Neural cell (in vitro differentiated cells): Measurements from ENCODE around the gene AFAP1L1. TPM values are rescaled to one million over a fixed set of nuclear protein-coding genes. Genes with fewer than 3 reads are reported as not detected.

Experiments
- H2AFZ ChIP-seq: fragments of 200-600, 300-800 bp; sonication (generic), shearing (Covaris generic); 2 replicates; pipeline ENCODE4 v1.6.0; 2014; ENCODE audit warnings: low read depth, mild to moderate bottlenecking, antibody characterized with exemption, low read length, moderate library complexity
- H3F3A ChIP-seq: fragments of 200-600 bp; shearing (Covaris generic); 2 replicates; pipeline ENCODE4 v1.6.1; 2016; ENCODE audit warnings: mild to moderate bottlenecking, moderate library complexity, mixed read lengths, antibody characterized with exemption, low read length; ENCODE audit not compliant: insufficient read depth, poor library complexity, severe bottlenecking
- H3K27ac ChIP-seq: fragments of 200-600, 300-800 bp; sonication (generic), shearing (Covaris generic); 2 replicates; pipeline ENCODE4 v1.5.1; 2014; ENCODE audit warnings: mild to moderate bottlenecking, low read length, moderate library complexity
- H3K27me3 ChIP-seq: fragments of 300-800, 200-600 bp; sonication (generic), shearing (Covaris generic); 2 replicates; pipeline ENCODE4 v1.6.0; 2014; ENCODE audit warnings: mild to moderate bottlenecking, low read depth, low read length, moderate library complexity; ENCODE audit not compliant: insufficient read depth
- H3K36me3 ChIP-seq: fragments of 300-800, 200-600 bp; sonication (generic), shearing (Covaris generic); 2 replicates; pipeline ENCODE4 v1.5.1; 2014; ENCODE audit warnings: mild to moderate bottlenecking, antibody characterized with exemption, low read length, moderate library complexity; ENCODE audit not compliant: insufficient read depth
- H3K4me2 ChIP-seq: fragments of 300-800, 200-600 bp; sonication (generic), shearing (Covaris generic); 2 replicates; pipeline ENCODE4 v1.6.0; 2014; ENCODE audit warnings: mild to moderate bottlenecking, low read length
- H3K4me3 ChIP-seq: fragments of 300-800, 200-600 bp; sonication (generic), shearing (Covaris generic); 2 replicates; pipeline ENCODE4 v1.5.1; 2014; ENCODE audit warnings: mild to moderate bottlenecking, low read length, moderate library complexity
- H3K79me2 ChIP-seq: fragments of 200-600 bp; shearing (Covaris generic); replicated peaks from 2 replicates; pipeline ENCODE4 v1.6.0; 2014; ENCODE audit warnings: mild to moderate bottlenecking, low read length, moderate library complexity; ENCODE audit not compliant: insufficient read depth
- H3K9ac ChIP-seq: fragments of 300-800, 200-600 bp; sonication (generic), shearing (Covaris generic); 2 replicates; pipeline ENCODE4 v1.6.1; 2016; ENCODE audit warnings: mild to moderate bottlenecking, low read length, mixed read lengths
- H3K9me2 ChIP-seq: fragments of 200-600 bp; shearing (Covaris generic); 2 replicates; pipeline ENCODE4 v1.6.1; 2016; ENCODE audit warnings: mild to moderate bottlenecking, low read length, mixed read lengths; ENCODE audit not compliant: insufficient read depth
- H3K9me3 ChIP-seq: fragments of 200-600, 300-800 bp; sonication (generic), shearing (Covaris generic); 2 replicates; pipeline ENCODE4 v1.6.1; 2016; ENCODE audit warnings: mild to moderate bottlenecking, mixed run types, low read length, moderate library complexity, mixed read lengths
- H4K20me1 ChIP-seq: fragments of 200-600 bp; shearing (Covaris generic); 2 replicates; pipeline ENCODE4 v1.6.1; 2016; ENCODE audit warnings: mild to moderate bottlenecking, mixed run types; ENCODE audit not compliant: insufficient read depth
- CTCF ChIP-seq: fragments of 450-650 bp; IDR thresholded peaks from 2 replicates; pipeline ENCODE4 v1.5.1; 2014; ENCODE audit warnings: antibody characterized with exemption, mild to moderate bottlenecking, moderate library complexity; ENCODE audit not compliant: poor library complexity, severe bottlenecking
- EP300 ChIP-seq: fragments of 450-650 bp; conservative IDR thresholded peaks from 2 replicates; pipeline ENCODE4 v1.6.1; 2014; ENCODE audit warnings: antibody characterized with exemption, mild to moderate bottlenecking, moderate library complexity; ENCODE audit not compliant: poor library complexity, severe bottlenecking
- EZH2 ChIP-seq: fragments of 200-600, 300-800 bp; shearing (Covaris generic), sonication (generic); IDR thresholded peaks from 2 replicates; pipeline ENCODE4 v1.6.1; 2014; ENCODE audit warnings: antibody characterized with exemption, low read length, borderline replicate concordance, mild to moderate bottlenecking; ENCODE audit not compliant: insufficient read depth, poor library complexity, severe bottlenecking
- MXI1 ChIP-seq: fragments of 450-650 bp; conservative IDR thresholded peaks from 2 replicates; pipeline ENCODE4 v1.6.1; 2014; ENCODE audit warnings: antibody characterized with exemption, mild to moderate bottlenecking; ENCODE audit not compliant: poor library complexity, severe bottlenecking
- POLR2AphosphoS5 ChIP-seq: IDR thresholded peaks from 2 replicates; pipeline ENCODE4 v1.6.1; 2012
- RAD21 ChIP-seq: fragments of 450-650 bp; conservative IDR thresholded peaks from 2 replicates; pipeline ENCODE4 v1.6.1; 2014; ENCODE audit warnings: antibody characterized with exemption, mild to moderate bottlenecking, moderate library complexity
- REST ChIP-seq: IDR thresholded peaks from 2 replicates; pipeline ENCODE4 v1.6.1; 2012; ENCODE audit warnings: borderline replicate concordance
- SMC3 ChIP-seq: fragments of 450-650 bp; conservative IDR thresholded peaks from 2 replicates; pipeline ENCODE4 v1.6.1; 2014; ENCODE audit warnings: antibody characterized with exemption, mild to moderate bottlenecking, moderate library complexity; ENCODE audit not compliant: poor library complexity
- TAF1 ChIP-seq: IDR thresholded peaks from 2 replicates; pipeline ENCODE4 v1.6.1; 2012; ENCODE audit warnings: low read depth
- polyA plus RNA-seq: library from polyadenylated mRNA; depleted of rRNA; stranded (reverse); fragments of >200 nt; gene quantifications from 2 replicates; pipeline ENCODE4 v1.2.3, GENCODE V29; 2014

The AFAP1L1 gene
- polyA plus RNA-seq, 1 donor from 2014 or later = not detected

GRCh38 chr5:149379177-149379761, 107.6 kb downstream of the AFAP1L1 start, which contains the start of gene IL17B:
IL17B (minus strand) TSS chr5:149379292; CDS start chr5:149379225, 67 bp downstream.
- Histone ChIP-seq H3K27ac (no peak within 1 kb of the TSS), H3K4me3 (no peak within 1 kb of the TSS), H3K9ac (no peak within 1 kb of the TSS)

GRCh38 chr5:149379818-149380374, 108.2 kb downstream of the AFAP1L1 start:
- no peaks in the 10 kb centered on the region for H3K27me3 ChIP-seq
- H3K27ac ChIP-seq = no peak overlapping the region
- no peaks in the 10 kb centered on the region for H3K79me2 ChIP-seq
- H3F3A ChIP-seq = no peaks in the 10 kb centered on the region
- H3K9me3 ChIP-seq = no peaks in the 10 kb centered on the region
- no peak overlapping the region for H3K9ac ChIP-seq
- H3K4me3 ChIP-seq = no peak overlapping the region
- no peak overlapping the region for H2AFZ ChIP-seq
- no peak overlapping the region for H3K4me2 ChIP-seq
- no peaks in the 10 kb centered on the region for H4K20me1 ChIP-seq
- no peaks in the 10 kb centered on the region for H3K36me3 ChIP-seq
- no peaks in the 10 kb centered on the region for H3K9me2 ChIP-seq
- TF ChIP-seq POLR2AphosphoS5 (no peak), CTCF (no peak), EZH2 (no peak), EP300 (no peak), SMC3 (no peak), MXI1 (no peak), RAD21 (no peak), TAF1 (no peak)

More at GRCh38 chr5:149379177-149379761, 107.6 kb downstream of the AFAP1L1 start, which contains the start of gene IL17B:
- Histone ChIP-seq H3K9me3 (no peaks in the 10 kb centered on the region), H3K27me3 (no peaks in the 10 kb centered on the region), H3F3A (no peaks in the 10 kb centered on the region), H2AFZ (no peak within 1 kb of the TSS), H4K20me1 (no peaks in the 10 kb centered on the region), H3K4me2 (no peak within 1 kb of the TSS), H3K79me2 (no peaks in the 10 kb centered on the region), H3K36me3 (no peaks in the 10 kb centered on the region), H3K9me2 (no peaks in the 10 kb centered on the region)
- TF ChIP-seq MXI1 = no peak
- no peak for TF ChIP-seq SMC3
- no peak for TF ChIP-seq REST
- no peak for TF ChIP-seq EZH2
- TF ChIP-seq CTCF = no peak
- no peak for TF ChIP-seq RAD21
- TF ChIP-seq TAF1 = no peak
- no peak for TF ChIP-seq POLR2AphosphoS5
- no peak for TF ChIP-seq EP300
